ENCODE data around the gene NEK6.

The NEK6 gene

DNA sequence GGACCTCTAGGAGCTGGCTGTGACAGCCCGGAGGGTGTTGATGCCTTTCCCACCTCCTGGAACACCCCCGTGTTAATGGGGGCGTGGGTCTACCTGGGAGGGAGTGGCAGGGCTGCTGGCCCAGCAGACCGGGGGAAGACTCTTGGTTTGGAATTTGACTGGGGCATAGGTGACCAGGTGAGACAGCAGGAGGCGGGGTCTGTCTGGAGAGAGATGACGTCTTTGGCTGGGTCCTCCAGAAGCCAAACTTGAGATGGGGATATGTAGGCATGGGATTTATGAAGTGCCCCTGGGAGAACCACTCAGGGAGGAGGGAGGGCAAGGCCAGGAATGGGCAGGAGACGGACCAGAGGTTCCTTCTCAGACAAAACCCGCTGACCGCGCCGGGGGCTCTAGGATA, 42.6 kb downstream of the NEK6 start:
- TF ChIP-seq FOXP2 (optimal IDR thresholded peaks at IDR 0.05; ENCODE audit: borderline replicate concordance, extremely low read depth, extremely low read length, insufficient read depth) (no peak), REST (IDR thresholded peaks at IDR 0.05; ENCODE audit: insufficient read depth in 1 of 2, low read depth in 2 of 2, low read length in 2 of 2) (no peak), TAF1 (IDR thresholded peaks at IDR 0.05; ENCODE audit: borderline replicate concordance, insufficient read depth, low read length) (no peak), POLR2AphosphoS5 (IDR thresholded peaks at IDR 0.05; ENCODE audit: low read depth, low read length) (no peak), SIN3A (IDR thresholded peaks at IDR 0.05; ENCODE audit: borderline replicate concordance, insufficient read depth, low read length) (no peak)

DNA sequence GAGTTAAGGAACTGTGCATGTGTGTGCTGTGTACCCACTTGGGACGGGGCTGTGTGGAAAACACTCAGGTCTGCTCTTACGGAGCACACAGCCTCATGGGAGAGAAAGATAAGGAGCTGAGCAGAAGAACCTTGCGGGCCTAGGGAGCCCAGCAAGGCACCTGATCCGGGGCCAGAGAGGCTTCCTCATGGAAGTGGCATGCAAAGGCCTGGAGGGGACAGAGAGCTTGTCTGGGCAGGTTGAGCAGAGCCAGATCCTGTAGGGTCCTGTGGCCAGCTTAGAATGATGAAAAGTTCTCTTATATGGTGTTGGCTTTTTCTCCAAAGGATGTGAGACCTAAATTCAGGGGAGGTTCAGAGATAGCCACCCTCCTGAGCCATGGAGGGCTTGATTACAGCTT, 45.2 kb downstream of the NEK6 start:
- no peak for TF ChIP-seq SIN3A (IDR thresholded peaks at IDR 0.05; ENCODE audit: borderline replicate concordance, insufficient read depth, low read length)
- no peak for TF ChIP-seq POLR2AphosphoS5 (IDR thresholded peaks at IDR 0.05; ENCODE audit: low read depth, low read length)
- no peak for TF ChIP-seq REST (IDR thresholded peaks at IDR 0.05; ENCODE audit: insufficient read depth in 1 of 2, low read depth in 2 of 2, low read length in 2 of 2)
- TF ChIP-seq FOXP2 (optimal IDR thresholded peaks at IDR 0.05; ENCODE audit: borderline replicate concordance, extremely low read depth, extremely low read length, insufficient read depth): no peak
- TF ChIP-seq TAF1 (IDR thresholded peaks at IDR 0.05; ENCODE audit: borderline replicate concordance, insufficient read depth, low read length): no peak

DNA sequence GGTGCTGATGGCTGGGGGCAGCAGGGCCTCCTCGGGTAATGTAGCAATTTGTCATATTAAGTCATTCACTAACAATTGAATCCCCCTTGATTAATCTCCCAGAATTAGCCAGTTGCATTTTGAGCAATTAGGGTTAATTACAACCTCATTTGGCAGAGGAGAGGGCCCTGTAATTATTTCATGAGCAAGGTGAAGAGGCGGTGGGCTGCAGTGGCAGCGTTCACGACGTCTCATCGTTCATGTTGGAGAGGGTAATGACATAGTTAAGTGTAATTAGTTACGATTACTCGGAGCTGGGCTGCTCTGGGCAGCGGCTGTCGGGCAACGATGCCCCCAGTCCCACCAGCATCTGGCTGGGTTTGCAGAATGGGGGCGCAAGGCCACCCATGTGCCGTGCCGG, 46.0 kb downstream of the NEK6 start:
- TF ChIP-seq SIN3A (IDR thresholded peaks at IDR 0.05; ENCODE audit: borderline replicate concordance, insufficient read depth, low read length) (no peak), REST (IDR thresholded peaks at IDR 0.05; ENCODE audit: insufficient read depth in 1 of 2, low read depth in 2 of 2, low read length in 2 of 2) (no peak), POLR2AphosphoS5 (IDR thresholded peaks at IDR 0.05; ENCODE audit: low read depth, low read length) (no peak), FOXP2 (optimal IDR thresholded peaks at IDR 0.05; ENCODE audit: borderline replicate concordance, extremely low read depth, extremely low read length, insufficient read depth) (no peak), TAF1 (IDR thresholded peaks at IDR 0.05; ENCODE audit: borderline replicate concordance, insufficient read depth, low read length) (no peak)

GRCh38 chr9:124304285-124304684, 46.5 kb downstream of the NEK6 start:
- TF ChIP-seq POLR2AphosphoS5 (IDR thresholded peaks at IDR 0.05; ENCODE audit: low read depth, low read length) (no peak), SIN3A (IDR thresholded peaks at IDR 0.05; ENCODE audit: borderline replicate concordance, insufficient read depth, low read length) (no peak), REST (IDR thresholded peaks at IDR 0.05; ENCODE audit: insufficient read depth in 1 of 2, low read depth in 2 of 2, low read length in 2 of 2) (no peak), TAF1 (IDR thresholded peaks at IDR 0.05; ENCODE audit: borderline replicate concordance, insufficient read depth, low read length) (no peak), FOXP2 (optimal IDR thresholded peaks at IDR 0.05; ENCODE audit: borderline replicate concordance, extremely low read depth, extremely low read length, insufficient read depth) (no peak)

All from PFSK-1 (cell line).